Measurements from ENCODE around the gene JAK1.

The JAK1 gene

GRCh38 chr1:64893921-64894320 lies 72.4 kb downstream of the JAK1 start:
- DNase-seq (ENCODE audit: low spot score) (no peak), FAIRE-seq (no peak)

GRCh38 chr1:64892576-64893573 lies 73.5 kb downstream of the JAK1 start:
- no peak for FAIRE-seq
- DNase-seq (ENCODE audit: low spot score): no peak

GRCh38 chr1:64891448-64891825 lies 74.9 kb downstream of the JAK1 start:
- FAIRE-seq: no peak
- DNase-seq (ENCODE audit: low spot score): no peak

- no peak for FAIRE-seq
These were observed 75.5 kb downstream of the JAK1 start for GRCh38 chr1:64890699-64891447.

GRCh38 chr1:64887689-64888217 lies 78.6 kb downstream of the JAK1 start:
- no peak for FAIRE-seq
- DNase-seq (ENCODE audit: low spot score): no peak

More at GRCh38 chr1:64890699-64891447, 75.5 kb downstream of the JAK1 start:
- DNase-seq (ENCODE audit: low spot score): no peak

- no peak for DNase-seq (ENCODE audit: low spot score)
- FAIRE-seq: no peak
These were observed 79.5 kb downstream of the JAK1 start for GRCh38 chr1:64886877-64887276.

GRCh38 chr1:64885648-64886047 lies 80.7 kb downstream of the JAK1 start:
- no peak for DNase-seq (ENCODE audit: low spot score)

GRCh38 chr1:64884261-64885040 lies 81.9 kb downstream of the JAK1 start:
- no peak for FAIRE-seq
- DNase-seq (ENCODE audit: low spot score): no peak

More at GRCh38 chr1:64885648-64886047, 80.7 kb downstream of the JAK1 start:
- FAIRE-seq: no peak

- FAIRE-seq: no peak
- DNase-seq (ENCODE audit: low spot score): no peak
These were observed 83.6 kb downstream of the JAK1 start for GRCh38 chr1:64882574-64883255.

GRCh38 chr1:64881281-64881680 lies 85.1 kb downstream of the JAK1 start:
- FAIRE-seq: peak; percentile 85
- peak; percentile 44 for DNase-seq (ENCODE audit: low spot score)

GRCh38 chr1:64880449-64880848 lies 85.9 kb downstream of the JAK1 start:
- no peak for FAIRE-seq
- DNase-seq (ENCODE audit: low spot score): no peak

GRCh38 chr1:64878931-64879611 lies 87.3 kb downstream of the JAK1 start:
- DNase-seq (ENCODE audit: low spot score): no peak
- no peak for FAIRE-seq

- DNase-seq (ENCODE audit: low spot score): no peak
- FAIRE-seq: no peak
These were observed 88.3 kb downstream of the JAK1 start for GRCh38 chr1:64878090-64878489.

GRCh38 chr1:64877598-64877997 lies 88.8 kb downstream of the JAK1 start:
- no peak for DNase-seq (ENCODE audit: low spot score)
- FAIRE-seq: no peak

GRCh38 chr1:64877151-64877550 lies 89.2 kb downstream of the JAK1 start:
- no peak for DNase-seq (ENCODE audit: low spot score)
- no peak for FAIRE-seq

GRCh38 chr1:64875606-64876005 lies 90.7 kb downstream of the JAK1 start:
- no peak for FAIRE-seq
- no peak for DNase-seq (ENCODE audit: low spot score)

- DNase-seq (ENCODE audit: low spot score) (no peak), FAIRE-seq (no peak)
These were observed 91.2 kb downstream of the JAK1 start for GRCh38 chr1:64875101-64875500.

GRCh38 chr1:64874666-64875065 lies 91.7 kb downstream of the JAK1 start:
- DNase-seq (ENCODE audit: low spot score) (no peak), FAIRE-seq (no peak)

- no peak for DNase-seq (ENCODE audit: low spot score)
- no peak for FAIRE-seq
These were observed 92.8 kb downstream of the JAK1 start for GRCh38 chr1:64873576-64873975.

- FAIRE-seq (no peak), DNase-seq (ENCODE audit: low spot score) (no peak)
These were observed 94.3 kb downstream of the JAK1 start for GRCh38 chr1:64872067-64872466.

Data from RCC 7860 (cell line).